ENCODE results near the gene UBC.

Gene UBC

GRCh38 chr12:124866883-124867400 is 47.5 kb downstream of the UBC start:
- in situ Hi-C loops (cut with HindIII; ENCODE audit: low sequenced_read_pairs), result no loop called here

- in situ Hi-C loops (cut with HindIII; ENCODE audit: low sequenced_read_pairs), result no loop called here
These were observed 48.1 kb downstream of the UBC start for GRCh38 chr12:124866195-124866882.

- in situ Hi-C loops (cut with HindIII; ENCODE audit: low sequenced_read_pairs), result no loop called here
These were observed 48.7 kb downstream of the UBC start for GRCh38 chr12:124865728-124866127.

GRCh38 chr12:124864326-124864752 is 50.1 kb downstream of the UBC start:
- in situ Hi-C loops (cut with HindIII; ENCODE audit: low sequenced_read_pairs), result no loop called here

GRCh38 chr12:124863416-124864325 is 50.8 kb downstream of the UBC start, which contains the start of gene SCARB1:
Gene SCARB1 (minus strand): TSS chr12:124863864. CDS start chr12:124863720, 144 bp downstream.
- in situ Hi-C loops (cut with HindIII; ENCODE audit: low sequenced_read_pairs), result no loop called here

- in situ Hi-C loops (cut with HindIII; ENCODE audit: low sequenced_read_pairs), result no loop called here
These were observed 51.6 kb downstream of the UBC start for GRCh38 chr12:124862768-124863415.

GRCh38 chr12:124861898-124862676 is 52.4 kb downstream of the UBC start:
- in situ Hi-C loops (cut with HindIII; ENCODE audit: low sequenced_read_pairs), result no loop called here
